Mucosa of descending colon (tissue), 3 donors: ENCODE data around the gene LAMC1. TPM values are rescaled to one million over a fixed set of nuclear protein-coding genes. Genes with fewer than 3 reads are reported as not detected.

Source experiments
- ATAC-seq: fragments of 200-7000 bp; cut with Tn5 transposase; one replicate; pipeline ENCODE4 v1.9.1; 2020; ENCODE audit warnings: mild to moderate bottlenecking, moderate library complexity
- DNase-seq, 3 donors: peaks; one replicate each; pipeline ENCODE4 v3.0.0-alpha.2; 2020
- H3K36me3 ChIP-seq: fragments of 200-600 bp; one replicate; pipeline ENCODE4 v1.8.0; 2021; ENCODE audit warnings: low read depth, mild to moderate bottlenecking
- H3K4me1 ChIP-seq: fragments of 200-600 bp; one replicate; pipeline ENCODE4 v1.8.0; 2021; ENCODE audit warnings: low read depth, mild to moderate bottlenecking
- H3K4me3 ChIP-seq: fragments of 200-600 bp; one replicate; pipeline ENCODE4 v1.8.0; 2021; ENCODE audit warnings: mild to moderate bottlenecking
- H3K9me3 ChIP-seq: fragments of 200-600 bp; one replicate; pipeline ENCODE4 v1.8.0; 2021; ENCODE audit warnings: mild to moderate bottlenecking
- CTCF ChIP-seq: fragments of 200-600 bp; IDR thresholded peaks from one replicate; pipeline ENCODE4 v1.8.0; 2022; ENCODE audit warnings: antibody characterized with exemption, mild to moderate bottlenecking
- intact Hi-C, 2 donors: fragments of 100-400 bp; cut with DNase I in 1 of 2; cut with micrococcal nuclease in 1 of 2; formaldehyde crosslinking; loops; one replicate each; pipeline versions ENCODE4 v1.11.0 to v1.11.1; 2022; cut with DNase I, micrococcal nuclease
- total RNA-seq, 3 donors: library from RNA; stranded (reverse); fragmentation: NEBNext Ultra II Directional in 2 of 3; extraction: Animal tissue kit (Norgen Biotek cat#: 25700) in 2 of 3; gene quantifications; one replicate each; pipeline versions ENCODE4 v1.2.1 to v1.2.4, GENCODE V29; 2021 to 2023
- donor health status: DM: no; HTN: no; CAD: no; lungs with moderate emphysema.
- donor health status: DM: no; HTN: no; CAD: no.
- donor health status: DM: no; HTN: yes; CAD: no.

LAMC1 gene
- total RNA-seq, 3 donors from 2014 or later = 22.5 to 137 (median 46.7) TPM

DNA sequence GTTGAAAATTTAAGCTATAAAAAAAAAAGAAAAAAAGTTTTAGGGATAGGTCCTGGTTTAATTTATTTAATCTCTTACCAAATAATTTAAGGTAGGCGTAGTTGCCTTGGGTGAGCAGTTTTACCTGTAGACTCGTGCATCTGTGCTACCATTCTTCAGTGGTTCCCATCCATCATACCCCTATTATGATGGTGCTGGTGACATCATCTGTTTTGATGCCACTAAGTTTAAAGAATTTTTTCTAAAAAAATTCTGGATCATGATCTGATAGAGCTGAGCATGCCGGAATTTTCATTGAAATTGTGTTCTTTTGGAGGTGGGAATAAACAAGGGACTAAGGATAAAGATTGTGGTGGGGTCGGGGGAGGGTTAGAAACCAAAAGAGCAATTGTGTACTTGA, 15.7 kb downstream of the LAMC1 start:
- ATAC-seq (no peak), DNase-seq (no peak)
- no peaks in the 10 kb centered on the region for H3K36me3 ChIP-seq
- H3K4me1 ChIP-seq = no peaks in the 10 kb centered on the region
- TF ChIP-seq CTCF = no peak
- no peak overlapping the region for H3K4me3 ChIP-seq
- intact Hi-C loops = no loop called here
- no peaks in the 10 kb centered on the region for H3K9me3 ChIP-seq

DNA sequence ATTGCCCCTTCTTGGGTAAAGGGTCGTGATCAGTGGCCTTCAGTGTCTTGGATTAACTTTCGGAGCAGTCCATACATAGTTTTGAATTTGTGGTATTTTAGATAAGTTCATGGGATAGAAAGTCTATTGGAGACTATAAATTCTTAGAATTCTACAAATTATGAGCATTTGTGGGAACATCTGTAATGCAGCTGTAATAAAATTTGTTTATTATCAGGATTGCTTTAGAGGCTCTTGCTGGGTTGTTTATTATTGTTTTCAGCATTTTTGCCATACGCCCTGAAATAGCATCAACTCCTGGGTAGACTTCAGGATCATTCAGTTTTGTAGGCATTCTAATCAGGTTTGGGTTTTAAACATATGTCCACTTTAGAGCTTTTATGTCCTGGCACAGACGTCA, 16.1 kb downstream of the LAMC1 start:
- no peak for DNase-seq
- TF ChIP-seq CTCF = no peak
- H3K4me1 ChIP-seq = no peaks in the 10 kb centered on the region
- H3K9me3 ChIP-seq = no peaks in the 10 kb centered on the region
- intact Hi-C loops = no loop called here
- ATAC-seq = no peak
- H3K4me3 ChIP-seq = no peak overlapping the region
- H3K36me3 ChIP-seq = no peaks in the 10 kb centered on the region

GRCh38 chr1:183039985-183040447, 16.8 kb downstream of the LAMC1 start:
- intact Hi-C loops = no loop called here
- no peak for ATAC-seq
- H3K4me1 ChIP-seq = no peaks in the 10 kb centered on the region

GRCh38 chr1:183040547-183040971, 17.3 kb downstream of the LAMC1 start:
- Histone ChIP-seq H3K36me3 (no peaks in the 10 kb centered on the region), H3K9me3 (no peaks in the 10 kb centered on the region), H3K4me1 (no peaks in the 10 kb centered on the region), H3K4me3 (no peak overlapping the region)
- no peak for ATAC-seq
- intact Hi-C loops = no loop called here
- TF ChIP-seq CTCF = no peak
- DNase-seq = no peak

More at GRCh38 chr1:183039985-183040447, 16.8 kb downstream of the LAMC1 start:
- Histone ChIP-seq H3K36me3 (no peaks in the 10 kb centered on the region), H3K4me3 (no peak overlapping the region), H3K9me3 (no peaks in the 10 kb centered on the region)
- no peak for DNase-seq
- TF ChIP-seq CTCF = no peak

- H3K36me3 ChIP-seq = no peaks in the 10 kb centered on the region
- H3K4me1 ChIP-seq = no peaks in the 10 kb centered on the region
- ATAC-seq (no peak), DNase-seq (no peak)
- TF ChIP-seq CTCF = no peak
- intact Hi-C loops = no loop called here
- H3K9me3 ChIP-seq = no peaks in the 10 kb centered on the region
- no peak overlapping the region for H3K4me3 ChIP-seq
These were observed 20.0 kb downstream of the LAMC1 start for GRCh38 chr1:183043254-183043653.
